Eye (tissue), 1 donor: ENCODE measurements around the gene HMG20B.

Experiments
- DNase-seq: peaks from one replicate; pipeline ENCODE4 v3.0.0-alpha.2; 2015

HMG20B gene

GRCh38 chr19:3537438-3538240 is 35.1 kb upstream of the HMG20B start:
- DNase-seq: no peak

GRCh38 chr19:3538258-3538929 is 34.4 kb upstream of the HMG20B start:
- DNase-seq: no peak

- DNase-seq: no peak
These were observed 33.6 kb upstream of the HMG20B start, which contains the start of gene TEKTIP1 for GRCh38 chr19:3538965-3539755. TEKTIP1 (plus strand) TSS chr19:3539174; CDS start chr19:3539178, 4 bp downstream.

- no peak for DNase-seq
These were observed 33.0 kb upstream of the HMG20B start for GRCh38 chr19:3539756-3540118.

- DNase-seq: no peak
These were observed 29.3 kb upstream of the HMG20B start for GRCh38 chr19:3543150-3544057.

- no peak for DNase-seq
These were observed 28.7 kb upstream of the HMG20B start for GRCh38 chr19:3544058-3544376.

GRCh38 chr19:3544742-3545668 is 27.7 kb upstream of the HMG20B start:
- DNase-seq: peak; percentile 64

GRCh38 chr19:3545669-3546034 is 27.1 kb upstream of the HMG20B start:
- no peak for DNase-seq

GRCh38 chr19:3546119-3546518 is 26.6 kb upstream of the HMG20B start:
- DNase-seq: no peak

- no peak for DNase-seq
These were observed 25.4 kb upstream of the HMG20B start for GRCh38 chr19:3547301-3547731.

GRCh38 chr19:3547767-3548282 is 24.9 kb upstream of the HMG20B start:
- no peak for DNase-seq

GRCh38 chr19:3548606-3549005 is 24.1 kb upstream of the HMG20B start:
- DNase-seq: no peak

- DNase-seq: no peak
These were observed 22.9 kb upstream of the HMG20B start for GRCh38 chr19:3549816-3550215.

- DNase-seq: no peak
These were observed 21.6 kb upstream of the HMG20B start for GRCh38 chr19:3550947-3551791.

- DNase-seq: no peak
These were observed 21.0 kb upstream of the HMG20B start for GRCh38 chr19:3551792-3552095.

- DNase-seq: no peak
These were observed 18.3 kb upstream of the HMG20B start for GRCh38 chr19:3554254-3555083.

- no peak for DNase-seq
These were observed 16.9 kb upstream of the HMG20B start for GRCh38 chr19:3555653-3556422.

- DNase-seq: no peak
These were observed 16.2 kb upstream of the HMG20B start for GRCh38 chr19:3556423-3556977.
